HG03280 (cell line): ENCODE measurements around the gene MSLN.

Experiments used
- ATAC-seq: cut with Tn5 transposase; IDR thresholded peaks from one replicate; pipeline ENCODE4 v1.9.1; 2021; ENCODE audit warnings: mild to moderate bottlenecking, moderate library complexity; ENCODE audit not compliant: unreplicated experiment

MSLN gene

DNA sequence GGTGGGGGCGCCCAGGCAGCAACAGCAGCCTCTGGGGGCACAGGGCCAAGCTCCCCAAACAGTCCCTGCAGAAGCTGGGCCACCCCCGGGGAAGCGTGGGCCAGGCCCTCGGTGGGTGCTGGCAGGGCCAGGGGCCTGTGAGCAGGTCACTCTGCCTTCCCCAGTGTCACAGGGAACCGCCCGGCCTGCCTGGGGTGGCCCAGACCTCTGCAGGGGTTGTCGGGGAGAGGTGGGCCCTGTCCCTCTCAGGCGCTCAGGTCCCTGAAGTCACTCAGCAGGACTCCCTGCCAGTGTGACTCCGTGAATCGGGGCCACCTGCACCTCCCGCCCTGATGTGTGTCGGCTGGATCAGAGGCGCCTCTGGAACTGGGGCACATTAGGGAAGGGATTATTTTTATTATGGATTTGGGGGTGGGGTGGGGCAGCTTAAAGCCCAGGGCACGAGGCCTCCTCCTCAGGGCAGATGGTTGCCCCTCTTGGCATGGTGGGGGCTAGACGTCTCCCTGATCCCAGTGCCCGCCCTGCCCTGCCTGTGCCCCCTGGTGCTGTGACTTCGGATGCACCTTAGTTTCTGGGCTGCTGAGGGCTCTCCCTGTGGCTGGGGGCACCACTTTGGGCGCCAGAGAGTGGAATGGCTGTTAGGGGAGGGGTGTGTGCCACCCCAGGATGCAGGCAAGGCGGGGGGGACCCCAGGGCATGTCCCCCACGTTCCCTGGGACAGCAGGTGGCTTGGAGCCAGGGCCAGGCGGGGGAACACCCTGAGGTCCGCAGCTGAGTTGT is 41.2 kb downstream of the MSLN start:
- ATAC-seq: no peak

DNA sequence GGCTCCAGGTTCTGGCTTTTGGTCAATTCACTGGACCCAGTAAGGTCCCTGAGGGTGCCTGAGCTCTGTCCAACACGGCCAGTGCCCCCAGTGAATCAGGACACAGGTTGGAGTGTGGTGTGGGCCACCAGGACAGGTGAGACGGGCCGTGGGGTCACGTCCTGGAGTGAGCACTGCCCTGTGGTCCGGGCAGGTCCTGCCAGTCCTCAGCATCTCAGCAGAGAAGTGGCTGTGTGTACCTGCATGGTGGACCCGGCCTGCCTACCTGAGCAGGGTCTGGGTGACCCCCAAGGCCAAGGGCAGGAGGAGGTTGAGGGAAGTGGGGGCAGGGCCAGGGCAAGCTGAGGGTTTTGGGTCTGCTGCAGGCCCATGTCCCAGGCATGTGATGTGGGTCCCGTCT is 41.9 kb downstream of the MSLN start:
- no peak for ATAC-seq

DNA sequence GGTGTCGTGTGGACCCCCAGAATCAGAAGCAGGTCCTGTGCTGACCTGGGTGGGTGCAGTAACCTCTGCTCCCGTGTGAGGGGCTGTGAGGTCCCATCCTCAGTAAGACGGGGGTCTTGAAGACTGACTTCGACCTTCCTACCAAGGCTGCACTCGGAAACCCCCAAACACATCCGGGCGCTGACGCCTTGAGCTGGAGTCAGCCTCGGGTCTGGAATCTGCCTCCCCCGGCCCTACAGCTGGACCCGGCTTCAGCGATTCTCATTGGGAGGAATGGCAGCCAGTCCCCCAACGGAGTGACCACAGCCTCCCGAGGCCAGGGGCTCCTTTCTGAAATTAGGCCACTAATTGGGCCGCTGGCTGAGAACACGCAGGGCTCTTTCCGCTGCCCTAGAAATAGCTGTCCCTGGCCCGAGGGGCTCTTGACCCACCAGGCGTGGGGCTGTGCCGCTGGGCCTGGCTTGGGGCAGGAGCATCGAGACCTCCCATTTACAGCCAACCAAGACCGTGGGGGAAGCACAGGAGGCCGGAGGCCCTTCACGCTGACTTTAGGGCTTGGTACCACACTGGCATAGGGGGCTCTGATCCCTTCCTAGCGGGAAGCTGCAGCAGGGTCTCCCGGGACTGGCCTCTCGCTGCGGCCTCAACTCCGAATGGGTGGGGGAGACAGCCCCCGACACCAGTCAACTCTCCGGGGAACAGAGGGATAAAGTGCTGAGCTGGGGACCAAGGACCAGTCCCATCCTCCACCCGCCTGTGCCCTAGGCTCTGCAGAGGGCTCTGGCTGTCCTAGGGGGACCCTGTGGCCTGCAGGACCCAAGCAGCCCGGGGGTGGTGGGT is 42.6 kb downstream of the MSLN start:
- no peak for ATAC-seq

DNA sequence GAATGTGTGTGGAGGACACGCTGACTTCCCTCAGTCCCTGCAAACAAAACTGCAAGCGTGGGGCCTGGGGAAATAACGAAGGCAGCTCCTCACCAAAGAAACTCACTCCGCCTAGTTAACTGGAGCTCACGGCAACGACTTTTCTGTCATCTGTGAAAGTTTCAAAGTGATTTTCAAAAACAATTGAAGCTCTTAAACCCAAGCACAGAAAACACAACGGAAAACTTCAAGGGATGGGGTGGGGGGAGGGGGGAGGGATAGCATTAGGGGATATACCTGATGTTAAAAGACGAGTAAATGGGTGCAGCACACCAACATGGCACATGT is 43.2 kb downstream of the MSLN start:
- no peak for ATAC-seq

DNA sequence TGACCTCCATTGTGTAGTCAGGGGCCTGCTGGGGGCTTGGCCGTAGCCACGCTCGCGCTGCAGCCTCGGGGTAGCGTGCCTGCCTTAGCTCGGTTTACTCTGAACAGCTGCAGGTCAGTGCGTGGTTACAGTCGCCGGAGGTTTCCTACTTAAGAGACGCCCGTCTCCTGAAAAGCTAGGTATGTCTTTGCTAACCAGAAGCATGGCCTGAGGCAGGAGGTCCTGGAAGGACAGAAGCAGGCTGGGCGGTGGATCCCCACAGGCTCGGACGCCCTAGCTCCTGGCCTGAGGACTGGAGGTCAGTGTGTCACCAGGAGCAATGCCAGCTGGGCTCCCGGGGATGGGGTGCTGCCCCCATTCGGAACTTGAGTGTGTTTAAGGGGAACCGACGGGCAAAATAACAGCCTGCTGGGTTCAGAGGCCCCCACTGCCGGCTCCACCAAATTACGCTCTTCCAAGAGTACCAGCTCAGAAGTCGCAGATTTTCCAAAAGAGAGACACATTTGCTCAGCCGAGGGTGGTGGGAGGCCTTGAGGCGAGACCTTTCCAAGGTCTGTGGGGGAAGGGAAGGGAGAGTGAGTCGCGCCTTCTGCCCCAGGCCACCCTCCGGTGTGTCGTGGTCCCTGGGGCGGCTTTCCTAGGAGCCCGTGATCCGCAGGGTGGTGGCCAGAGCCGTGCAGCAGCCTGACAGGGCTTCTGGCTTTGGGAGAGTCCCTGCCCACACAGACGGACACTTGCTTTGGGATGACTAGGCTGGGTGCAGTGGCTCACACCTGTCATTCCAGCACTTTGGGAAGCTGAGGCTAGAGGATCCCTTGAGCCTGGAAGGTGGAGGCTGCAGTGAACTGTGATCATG is 43.9 kb downstream of the MSLN start:
- ATAC-seq: no peak

DNA sequence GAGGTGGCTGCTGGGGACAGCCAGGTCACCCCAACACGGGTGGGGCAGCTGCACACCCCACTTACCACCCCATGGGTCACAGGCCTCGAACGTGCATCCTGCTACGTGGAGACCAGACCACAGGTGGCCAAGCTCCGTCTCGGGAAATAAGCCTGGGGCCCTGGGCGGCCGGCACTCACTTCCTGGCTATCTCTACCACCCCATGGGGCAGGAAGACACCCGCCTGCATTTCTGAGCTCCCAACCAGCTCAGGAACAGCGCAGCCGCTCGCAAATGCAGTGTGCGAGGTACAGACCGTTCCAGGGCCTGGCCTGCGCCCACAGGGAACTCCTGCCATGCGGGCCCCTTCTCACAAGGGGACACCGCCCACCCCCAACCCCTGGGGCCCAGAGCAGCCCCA is 44.9 kb downstream of the MSLN start:
- ATAC-seq: no peak

DNA sequence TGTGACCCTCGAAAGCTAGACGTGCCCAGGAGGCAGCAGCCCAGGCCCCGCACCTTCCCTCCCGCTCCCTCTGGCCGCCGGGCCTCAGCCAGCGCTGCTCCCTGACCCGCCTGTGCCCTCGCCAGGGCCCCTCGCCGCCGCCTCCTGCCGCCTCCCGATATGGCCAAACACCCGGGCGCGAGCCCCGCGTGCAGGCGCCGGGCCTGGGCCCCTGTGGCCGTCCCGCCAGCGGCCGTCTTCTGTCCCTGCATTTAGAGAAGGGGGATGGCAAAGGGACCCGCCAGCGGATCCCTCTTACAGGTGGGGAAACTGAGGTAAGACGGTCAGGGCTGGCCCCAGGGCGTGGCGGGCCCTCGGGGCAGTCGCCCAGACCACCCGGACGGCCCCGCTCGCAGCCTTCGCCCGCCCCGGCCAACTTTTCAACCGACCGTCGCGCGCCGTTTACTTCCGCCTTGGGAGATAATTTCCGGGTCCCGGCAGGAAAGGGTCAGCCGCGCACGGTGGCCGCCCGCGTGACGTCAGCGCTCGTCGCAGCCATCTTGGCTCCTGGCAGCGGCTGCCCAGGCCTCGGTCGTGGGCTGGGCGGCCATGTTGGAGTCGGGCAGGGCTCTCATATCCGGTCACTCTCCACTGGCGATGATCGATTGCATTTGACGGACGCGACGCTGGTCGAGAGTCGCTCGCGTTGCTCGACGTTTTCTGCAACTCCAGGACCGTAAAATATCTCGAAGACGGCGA is 47.0 kb downstream of the MSLN start:
- peak; percentile 86 for ATAC-seq

DNA sequence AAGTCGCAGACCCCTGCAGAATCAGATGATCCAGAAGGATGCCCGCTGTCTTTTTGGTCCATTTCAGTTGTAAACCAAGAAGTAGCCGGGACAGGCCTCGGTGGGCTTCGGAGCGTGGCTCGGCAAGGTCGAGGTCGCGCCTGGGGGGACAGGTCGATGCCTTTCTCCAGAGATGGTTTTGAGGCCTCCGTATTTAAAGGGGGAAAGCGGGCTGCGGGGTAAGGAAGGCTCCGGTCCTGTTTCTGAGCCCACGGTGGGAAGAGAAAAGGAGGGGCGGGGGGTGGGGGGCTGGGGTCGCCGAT is 47.5 kb downstream of the MSLN start:
- ATAC-seq: no peak

DNA sequence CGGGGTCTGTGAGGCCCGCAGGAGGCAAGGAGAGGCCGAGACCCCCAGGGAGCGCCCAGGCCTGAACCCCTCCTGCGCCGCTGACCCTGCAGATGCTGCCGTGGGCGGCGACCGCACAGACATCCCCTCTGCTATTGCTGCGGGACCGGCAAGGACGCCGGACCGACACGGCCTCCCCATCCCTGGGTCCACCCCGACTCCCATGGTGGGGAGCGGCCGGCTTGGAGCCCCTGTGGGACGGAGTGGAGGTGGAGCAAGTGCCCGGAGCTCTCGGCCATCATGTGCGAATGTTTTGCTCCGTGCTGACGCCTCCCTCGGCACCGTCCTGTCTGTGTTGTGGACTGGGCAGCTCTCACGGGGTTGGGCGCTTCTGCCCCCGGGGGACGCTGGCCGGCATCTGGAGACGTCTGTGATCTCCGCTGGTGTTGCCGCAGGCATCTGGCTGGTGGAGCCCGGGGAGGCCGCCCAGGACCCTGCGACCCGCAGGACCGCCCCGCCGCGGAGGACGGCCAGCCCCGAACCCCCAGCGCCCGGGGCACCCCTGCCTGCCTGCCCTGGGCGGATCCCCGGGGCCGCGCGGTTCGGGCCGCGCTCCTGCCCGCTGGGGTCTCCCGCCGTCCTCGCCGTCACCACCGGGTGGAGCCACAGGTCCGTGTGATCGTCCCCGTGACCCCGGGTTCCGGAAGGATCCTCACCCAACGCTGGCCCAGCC is 52.8 kb downstream of the MSLN start:
- ATAC-seq: no peak

DNA sequence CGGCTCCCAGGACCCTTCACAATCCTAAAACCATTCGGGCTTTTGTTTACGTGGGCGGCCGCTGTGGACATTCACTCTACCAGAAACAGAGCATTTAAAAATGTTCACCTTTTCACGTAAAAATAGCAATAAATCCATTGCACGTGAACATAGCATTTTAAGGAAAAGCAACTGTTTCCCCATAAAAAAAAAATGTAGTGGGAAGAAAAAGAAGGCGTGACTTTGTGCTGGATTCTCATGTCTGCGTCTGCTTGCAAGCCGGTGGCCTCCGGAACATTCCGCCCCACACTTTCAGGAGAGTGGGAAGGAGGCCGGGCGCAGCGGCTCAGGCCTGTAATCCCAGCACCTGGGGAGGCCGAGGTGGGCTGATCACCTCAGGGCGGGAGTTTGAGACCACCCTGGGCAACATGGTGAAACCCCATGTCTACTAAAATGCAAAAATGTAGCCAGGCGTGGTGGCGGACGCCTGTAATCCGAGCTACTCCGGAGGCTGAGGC is 53.4 kb downstream of the MSLN start:
- no peak for ATAC-seq

DNA sequence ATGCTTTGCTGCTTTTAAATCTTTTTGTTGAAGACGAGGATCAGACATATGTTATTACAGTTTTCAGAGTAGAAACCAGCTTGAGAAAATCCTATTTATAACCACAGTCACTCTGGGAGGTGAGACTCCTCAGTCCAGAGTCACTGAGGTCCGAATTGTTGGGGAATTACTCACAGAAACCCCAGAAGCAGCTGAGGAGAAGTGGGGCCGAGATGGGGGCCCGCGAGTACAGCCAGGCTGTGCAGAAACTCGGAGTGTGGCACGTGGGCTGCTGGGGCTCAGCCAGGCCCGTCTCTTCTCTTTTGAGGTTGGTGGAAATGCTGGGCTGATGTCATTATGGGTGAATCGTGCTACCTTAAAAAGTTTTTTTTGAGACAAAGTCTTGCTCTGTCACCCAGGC is 54.4 kb downstream of the MSLN start:
- no peak for ATAC-seq

DNA sequence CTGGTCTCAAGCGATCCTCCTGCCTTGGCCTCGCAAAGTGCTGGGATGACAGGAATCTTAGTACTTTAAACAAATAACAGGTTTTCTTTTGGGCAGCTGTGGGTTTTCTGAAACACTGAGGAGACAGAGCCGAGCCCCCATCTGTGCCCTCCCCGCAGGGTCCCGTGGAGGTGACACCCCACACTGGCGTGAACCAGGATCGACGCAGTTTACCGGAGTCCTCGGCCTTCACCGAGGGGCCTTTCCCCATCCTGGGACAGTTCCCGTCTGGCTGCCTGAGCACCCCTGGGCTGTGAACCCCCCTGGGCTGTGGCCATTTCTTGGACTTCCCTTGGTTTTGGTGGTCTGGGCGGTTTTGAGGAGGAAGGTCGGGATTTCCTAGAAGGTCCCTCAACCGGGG is 55.3 kb downstream of the MSLN start:
- no peak for ATAC-seq

DNA sequence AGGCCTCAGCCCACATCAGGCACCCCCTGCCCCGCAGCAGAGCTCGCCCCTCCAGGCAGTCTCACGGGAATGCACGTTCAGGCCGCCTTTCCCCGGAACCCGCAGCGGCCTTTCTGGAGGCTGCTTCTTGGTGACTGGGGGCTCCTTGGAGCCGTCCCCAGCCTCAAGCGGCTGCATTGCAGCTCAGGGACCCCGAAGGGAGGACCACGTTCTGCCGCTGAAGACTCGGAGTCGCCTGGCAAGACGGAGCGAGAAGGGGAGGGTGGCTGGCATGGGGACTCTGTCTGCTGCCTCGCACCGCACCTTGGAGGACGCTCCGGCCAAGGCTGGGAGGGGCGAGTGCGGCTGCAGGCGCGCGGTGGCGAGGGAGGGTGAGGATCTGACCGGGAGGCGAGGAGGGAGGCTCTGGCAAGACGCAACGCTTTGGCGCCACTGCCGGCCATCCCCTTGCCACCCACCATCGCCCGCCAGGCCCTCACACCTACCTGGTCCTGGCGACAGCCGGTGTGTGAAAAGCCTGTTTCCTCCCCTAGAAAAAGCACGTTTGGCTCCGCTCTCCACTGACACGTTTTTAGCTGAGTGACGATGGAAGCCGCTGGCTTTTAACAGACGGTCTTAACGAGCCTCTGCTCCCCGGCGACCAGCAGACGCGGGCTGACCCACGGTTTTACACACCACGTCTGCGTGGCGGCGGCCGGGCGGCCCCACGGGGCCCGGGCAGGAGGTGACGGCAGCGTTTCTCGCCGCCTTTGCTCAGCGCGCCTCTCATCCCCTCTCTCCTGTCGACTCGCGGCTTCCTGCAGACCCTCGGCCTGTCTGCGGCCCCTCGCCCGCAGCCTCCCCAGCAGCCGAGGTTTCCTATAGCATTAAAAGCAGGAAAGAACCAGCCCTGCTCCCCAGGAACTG is 56.7 kb downstream of the MSLN start:
- ATAC-seq: no peak

DNA sequence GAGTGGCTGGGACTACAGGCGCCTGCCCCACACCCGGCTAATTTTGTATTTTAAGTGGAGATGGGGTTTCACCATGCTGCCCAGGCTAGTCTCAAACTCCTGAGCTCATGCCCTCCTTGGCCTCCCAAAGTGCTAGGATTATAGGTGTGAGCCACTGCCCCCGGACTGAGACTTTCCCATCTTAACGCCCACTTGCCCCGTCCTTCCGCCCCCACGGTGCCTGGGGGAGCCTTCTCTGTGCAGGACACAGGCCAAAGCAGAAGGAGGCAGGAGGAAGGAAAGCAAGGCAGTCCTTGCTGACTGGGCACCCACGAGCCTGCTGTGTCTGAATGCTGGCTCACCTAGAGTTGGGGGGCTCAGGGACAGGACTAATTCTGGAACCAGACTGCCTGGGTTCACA is 57.6 kb downstream of the MSLN start:
- ATAC-seq: no peak
